EL (cell line): ENCODE results near the gene PRR15L.
A peak's percentile ranks its signal among the peaks of the same experiment; 100 is the strongest.
"Not testable (repeated sequence)": the region's sequence is repeated elsewhere in the genome, so short reads cannot be mapped to it uniquely, and the experiment has no call there.

ENCODE experiments used
- DNase-seq: peaks from one replicate; pipeline ENCODE4 v3.0.0-alpha.2; 2016

Gene PRR15L

DNA sequence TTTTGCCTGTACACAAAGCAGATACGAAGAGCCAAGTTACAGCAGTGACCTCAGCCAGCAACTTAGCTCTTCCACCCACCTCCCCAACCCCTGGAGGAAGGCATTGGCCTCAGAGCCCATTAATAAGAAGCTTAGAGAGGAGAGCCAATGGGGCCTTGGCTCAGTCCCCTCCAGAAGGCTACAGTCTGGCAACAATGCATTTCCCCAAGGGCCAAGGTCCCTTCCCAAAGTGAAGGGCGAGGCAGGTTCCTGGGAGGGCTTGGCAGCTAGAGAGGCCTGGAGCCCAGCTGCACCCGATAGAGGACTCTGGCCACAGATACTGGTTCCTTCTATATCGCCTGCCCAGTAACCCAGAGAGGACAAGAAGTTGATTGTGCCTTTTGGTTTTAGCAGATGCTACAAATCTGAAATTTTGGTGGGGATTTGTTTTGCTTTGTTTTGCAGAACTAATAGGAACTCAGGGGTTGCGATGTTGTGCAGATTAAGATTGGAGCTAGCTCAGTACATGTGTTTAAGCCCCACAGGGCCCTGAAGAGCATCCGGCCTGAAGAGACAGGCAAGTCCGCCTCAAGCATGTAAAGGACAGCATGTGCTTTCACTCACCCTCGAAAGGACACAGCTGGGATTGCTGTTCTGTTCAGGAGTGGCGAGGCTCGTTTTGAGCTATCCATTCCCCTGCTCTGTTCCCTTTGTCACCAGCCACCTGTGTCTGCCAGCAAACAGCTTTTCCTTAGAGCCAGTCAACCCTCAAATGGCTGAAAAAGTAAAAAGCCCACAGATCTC lies 28.3 kb downstream of the PRR15L start:
- no peak for DNase-seq

DNA sequence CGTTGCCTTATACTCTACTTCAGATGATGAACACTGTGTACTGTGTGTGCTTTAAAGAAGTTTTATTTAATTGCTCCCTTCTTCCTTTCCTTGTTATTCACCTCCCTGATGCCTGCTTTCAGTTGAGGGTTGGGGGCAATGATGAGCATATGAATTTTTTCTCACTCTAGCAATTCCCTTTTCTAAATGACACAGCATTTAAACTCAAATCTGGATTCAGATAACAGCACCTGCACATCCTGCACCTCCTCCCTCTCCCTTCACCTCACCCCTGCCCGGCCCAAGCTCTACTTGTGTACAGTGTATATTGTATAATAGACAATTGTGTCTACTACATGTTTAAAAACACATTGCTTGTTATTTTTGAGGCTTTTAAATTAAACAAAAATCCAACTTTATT lies 29.3 kb downstream of the PRR15L start:
- no peak for DNase-seq

GRCh38 chr17:47927821-47928400 lies 29.8 kb downstream of the PRR15L start:
- DNase-seq, result no peak

DNA sequence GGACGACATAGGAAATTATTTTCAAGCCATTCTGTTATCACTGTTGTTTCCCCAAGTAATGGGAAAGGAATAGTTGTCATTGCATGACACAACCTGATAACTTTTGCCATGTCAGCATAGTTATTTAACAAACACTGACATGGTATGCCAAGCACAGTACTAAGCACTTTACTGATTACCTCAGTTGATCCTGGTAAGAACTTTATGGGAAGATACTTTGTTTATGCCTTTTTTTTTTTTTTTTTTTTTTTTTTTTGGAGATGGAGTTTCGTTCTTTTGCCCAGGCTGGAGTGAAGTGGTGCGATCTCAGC lies 32.0 kb downstream of the PRR15L start:
- DNase-seq, result no peak

GRCh38 chr17:47924785-47925677 lies 32.7 kb downstream of the PRR15L start:
- no peak for DNase-seq

DNA sequence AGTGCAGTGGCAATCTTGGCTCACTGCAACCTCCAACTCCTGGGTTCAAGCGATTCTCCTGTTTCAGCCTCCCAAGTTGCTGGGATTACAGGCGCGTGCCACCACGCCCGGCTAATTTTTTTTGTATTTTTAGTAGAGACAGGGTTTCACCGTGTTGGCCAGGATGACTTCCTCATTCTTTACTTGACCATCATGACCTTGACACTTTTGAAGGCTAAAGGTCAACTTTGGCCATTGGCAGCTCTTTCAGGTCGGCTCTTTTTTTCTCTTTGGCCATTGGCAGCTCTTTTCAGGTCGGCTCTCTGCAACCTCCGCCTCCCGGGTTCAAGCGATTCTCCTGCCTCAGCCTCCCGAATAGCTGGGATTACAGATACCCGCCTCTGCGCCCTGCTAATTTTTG lies 37.8 kb downstream of the PRR15L start:
- not testable (repeated sequence) for DNase-seq

GRCh38 chr17:47918991-47919390 lies 38.7 kb downstream of the PRR15L start:
- no peak for DNase-seq

GRCh38 chr17:47918006-47918405 lies 39.7 kb downstream of the PRR15L start:
- no peak for DNase-seq

DNA sequence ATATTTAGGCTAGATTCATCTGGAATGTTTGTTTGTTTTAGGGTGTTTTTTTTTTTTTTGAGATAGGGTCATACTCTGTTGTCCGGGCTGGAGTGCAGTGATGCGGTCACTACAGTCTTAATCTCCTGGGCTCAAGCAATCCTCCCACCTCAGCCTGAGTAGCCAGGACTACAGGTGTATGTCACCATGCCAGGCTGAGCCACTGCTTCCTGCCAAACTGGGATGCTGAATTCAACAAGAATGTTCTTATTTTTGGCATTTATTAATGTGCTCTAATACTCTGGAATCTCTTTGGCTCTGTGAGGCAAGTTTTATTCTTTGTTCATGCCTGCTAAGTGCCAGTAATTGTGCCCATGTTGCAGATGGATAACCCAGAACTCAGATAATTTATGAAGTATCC lies 40.1 kb downstream of the PRR15L start:
- no peak for DNase-seq

GRCh38 chr17:47916489-47917208 lies 41.0 kb downstream of the PRR15L start:
- DNase-seq, result no peak

DNA sequence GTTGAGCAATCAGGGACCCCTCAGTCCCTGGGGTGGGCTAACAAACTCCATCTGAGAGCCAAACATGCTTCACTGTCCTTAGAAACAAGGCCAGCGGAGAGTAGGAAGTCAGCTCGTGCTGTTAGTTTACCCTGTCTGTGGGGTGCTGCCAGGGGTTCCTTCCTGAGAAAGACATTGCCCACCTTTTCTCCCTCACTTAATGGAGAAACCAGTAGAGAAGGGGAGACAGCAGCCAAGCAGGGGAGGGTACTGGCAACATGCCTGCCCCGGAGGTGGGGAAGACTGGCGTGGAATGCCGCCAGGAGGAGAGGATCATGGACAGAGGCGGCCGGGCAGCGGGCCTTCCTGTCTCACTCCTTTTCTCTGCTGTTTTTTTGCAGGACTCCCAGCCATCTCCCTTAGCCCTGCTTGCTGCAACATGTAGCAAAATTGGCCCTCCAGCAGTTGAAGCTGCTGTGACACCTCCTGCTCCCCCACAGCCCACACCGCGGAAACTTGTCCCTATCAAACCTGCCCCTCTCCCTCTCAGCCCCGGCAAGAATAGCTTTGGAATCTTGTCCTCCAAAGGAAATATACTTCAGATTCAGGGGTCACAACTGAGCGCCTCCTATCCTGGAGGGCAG lies 41.8 kb downstream of the PRR15L start:
- no peak for DNase-seq

DNA sequence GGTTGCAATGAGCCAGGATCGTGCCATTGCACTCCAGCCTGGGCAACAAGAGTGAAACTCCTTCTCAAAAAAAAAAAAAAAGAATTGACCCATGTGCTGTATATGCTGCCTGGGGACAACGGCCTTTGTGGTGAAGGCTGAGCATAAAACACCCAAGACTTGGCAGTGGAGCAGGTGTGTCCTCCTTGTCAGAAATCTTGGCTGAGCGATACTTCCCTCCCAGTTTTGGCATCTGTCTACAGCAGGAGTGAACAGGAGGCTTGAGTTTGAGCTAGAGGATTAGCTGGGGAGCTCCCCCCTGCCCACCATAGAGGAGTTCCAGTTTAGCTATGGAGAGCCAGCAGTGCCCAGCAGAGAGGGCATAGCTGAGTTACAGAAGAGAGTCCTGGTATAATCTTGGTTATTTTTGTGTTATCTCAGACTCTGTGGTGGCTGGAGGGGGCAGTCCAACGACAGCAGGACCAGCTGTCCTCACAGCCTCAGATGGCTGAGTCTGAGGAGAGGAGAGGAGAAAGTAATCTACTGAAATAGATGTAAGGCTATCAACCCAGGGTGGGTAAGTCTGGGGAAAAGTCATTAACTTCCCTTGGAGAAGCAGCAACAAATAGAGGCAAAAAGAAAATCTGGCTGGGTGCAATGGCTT lies 43.3 kb downstream of the PRR15L start:
- no peak for DNase-seq

DNA sequence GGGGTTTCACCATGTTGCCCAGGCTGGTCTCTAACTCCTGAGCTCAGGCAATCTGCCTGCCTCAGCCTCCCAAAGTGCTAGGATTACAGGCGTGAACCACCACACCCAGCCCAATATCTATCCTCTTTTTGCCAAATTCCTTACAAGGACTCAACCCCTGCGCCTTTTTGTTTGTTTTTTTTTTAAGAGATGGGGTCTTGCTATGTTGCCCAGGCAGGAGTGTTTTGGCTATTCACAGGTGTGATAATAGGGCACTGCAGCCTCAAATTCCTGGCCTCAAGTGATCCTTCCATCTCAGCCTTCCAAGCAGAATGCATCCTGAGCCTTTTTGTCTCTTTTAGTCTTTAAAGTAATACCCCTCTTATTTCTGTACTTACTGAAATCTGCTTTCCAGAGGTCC lies 44.6 kb downstream of the PRR15L start:
- no peak for DNase-seq

DNA sequence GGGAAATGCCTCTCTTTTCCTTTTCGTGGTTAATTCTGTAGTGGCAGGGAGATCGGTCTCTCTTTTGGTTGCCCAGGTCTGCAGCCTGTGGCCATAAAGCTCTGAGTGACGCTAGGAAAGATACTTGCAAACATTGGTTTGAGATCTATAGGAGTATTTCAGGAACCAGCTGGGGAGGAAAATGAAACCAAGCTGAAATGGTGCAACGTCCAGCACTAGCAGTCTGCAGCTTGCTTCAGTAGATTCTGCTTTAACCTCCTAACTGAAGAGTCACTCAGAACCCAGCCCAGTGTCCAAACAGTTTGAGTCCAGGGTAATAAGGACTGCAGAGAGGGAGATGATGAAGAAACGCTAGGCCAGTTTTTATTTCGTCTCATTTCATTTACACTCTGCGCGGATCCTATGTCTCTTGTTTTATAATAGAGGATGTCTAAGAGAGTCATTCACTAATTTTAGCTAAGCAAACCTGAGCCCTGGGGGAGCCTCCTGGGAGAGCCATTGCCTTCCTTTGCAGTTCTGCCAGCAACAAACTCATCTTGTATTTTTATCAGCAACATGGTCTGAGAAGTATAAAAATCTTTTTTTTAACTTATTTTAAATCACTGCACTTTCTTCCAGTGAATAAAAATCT lies 49.6 kb downstream of the PRR15L start:
- no peak for DNase-seq

DNA sequence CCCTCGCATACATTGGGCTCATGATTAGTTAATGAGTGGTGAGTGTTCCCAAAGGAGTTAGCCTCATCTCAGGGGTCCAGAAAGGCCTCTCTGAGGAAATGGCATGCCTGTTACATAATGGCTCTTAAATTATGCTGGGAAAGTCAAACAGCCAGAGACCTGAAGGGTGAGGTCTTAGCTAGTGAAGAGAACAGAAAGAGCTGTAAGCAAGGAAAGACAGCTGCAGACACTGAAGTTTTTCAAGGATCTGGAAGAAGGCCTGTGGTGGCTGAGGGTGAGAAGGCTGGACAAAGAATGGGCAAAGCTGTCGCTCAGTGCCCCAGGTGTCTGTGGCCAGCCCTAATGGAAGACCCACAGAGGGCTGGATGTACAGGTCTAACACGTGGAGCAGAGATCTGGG lies 51.2 kb downstream of the PRR15L start:
- DNase-seq, result no peak

GRCh38 chr17:47905221-47905733 lies 52.4 kb downstream of the PRR15L start:
- peak; percentile 82 for DNase-seq

- DNase-seq, result no peak
Measured at GRCh38 chr17:47902039-47902744, 55.5 kb downstream of the PRR15L start.
